H1 (cell line): ENCODE measurements around the gene ZNRF2. TPM values are rescaled to one million over a fixed set of nuclear protein-coding genes. Genes with fewer than 3 reads are reported as not detected.

Experiments used
- ASH2L ChIP-seq: fragments of 200-600, 300-600 bp; sonication (generic); IDR thresholded peaks from one replicate; pipeline ENCODE4 v1.7.1; 2017; ENCODE audit warnings: low read length
- BRCA1 ChIP-seq: IDR thresholded peaks from 2 replicates; pipeline ENCODE4 v1.6.1; 2012; ENCODE audit warnings: low read depth, low read length, improper control_type of control experiment
- HDAC6 ChIP-seq: IDR thresholded peaks from one replicate; pipeline ENCODE4 v1.7.1; 2012; ENCODE audit warnings: low read depth, mild to moderate bottlenecking, inconsistent platforms, low read length, moderate library complexity
- KDM4A ChIP-seq: IDR thresholded peaks from one replicate; pipeline ENCODE4 v1.7.1; 2012; ENCODE audit warnings: low read depth, mild to moderate bottlenecking, moderate library complexity, low read length, inconsistent platforms; ENCODE audit not compliant: severe bottlenecking
- KDM5A ChIP-seq: fragments of 200-600 bp; IDR thresholded peaks from 2 replicates; pipeline ENCODE4 v1.7.1; 2012; ENCODE audit warnings: mild to moderate bottlenecking, low read length, inconsistent platforms, mixed read lengths
- NRF1 ChIP-seq: IDR thresholded peaks from 2 replicates; pipeline ENCODE4 v1.6.1; 2011; ENCODE audit warnings: mild to moderate bottlenecking, low read depth, low read length, improper control_type of control experiment
- PHF8 ChIP-seq: fragments of 200-600 bp; sonication (generic); conservative IDR thresholded peaks from 2 replicates; pipeline ENCODE4 v1.7.1; 2012; ENCODE audit warnings: low read depth, mild to moderate bottlenecking, inconsistent platforms, low read length, moderate library complexity
- POLR2AphosphoS5 ChIP-seq: IDR thresholded peaks from 2 replicates; pipeline ENCODE4 v1.6.1; 2011; ENCODE audit warnings: low read depth, low read length
- RBBP5 ChIP-seq: IDR thresholded peaks from 2 replicates; pipeline ENCODE4 v1.7.1; 2012; ENCODE audit warnings: low read depth, mild to moderate bottlenecking, inconsistent platforms, low read length, moderate library complexity, borderline replicate concordance
- SIN3A ChIP-seq, 2 experiments: IDR thresholded peaks in 1 of 2; conservative IDR thresholded peaks in 1 of 2; 2 replicates each; pipeline ENCODE4 v1.6.1; 2011 to 2012; ENCODE audit warnings: low read length in 2 of 2, improper control_type of control experiment in 1 of 2, low read depth in 1 of 2, mild to moderate bottlenecking in 1 of 2
- SIRT6 ChIP-seq: IDR thresholded peaks from one replicate; pipeline ENCODE4 v1.7.1; 2012; ENCODE audit warnings: low read length, inconsistent platforms
- YY1 ChIP-seq: IDR thresholded peaks from 2 replicates; pipeline ENCODE4 v1.6.1; 2011; ENCODE audit warnings: low read depth, mild to moderate bottlenecking, low read length
- polyA plus RNA-seq, 7 experiments: library from polyadenylated mRNA; depleted of rRNA in 3 of 7; stranded (reverse) in 5 of 7; unstranded in 2 of 7; fragments of >200 nt in 5 of 7; fragments of 200-250 nt in 2 of 7; gene quantifications; 1 replicate in 5 of 7; 2 replicates in 1 of 7; 4 replicates in 1 of 7; pipeline versions ENCODE4 v1.2.1 to v1.2.3, GENCODE V29; 2011 to 2013; ENCODE audit warnings: missing spikeins in 2 of 7, mixed read lengths in 2 of 7
- total RNA-seq: library from RNA; stranded (reverse); fragmentation: NEBNext Ultra II Directional; extraction: Animal tissue kit (Norgen Biotek cat#: 25700); gene quantifications from 2 replicates; pipeline ENCODE4 v1.2.1, GENCODE V29; 2021

ZNRF2 gene
- total and polyA plus RNA-seq, 2 of the 8 experiments (the other 6 are each of a cell fraction or from before 2014, with no cell fraction given): 2.9 to 16.2 TPM

GRCh38 chr7:30285536-30286284 is 1.3 kb downstream of the ZNRF2 start (continued):
- TF ChIP-seq SIN3A (conservative IDR thresholded peaks at IDR 0.05 in 1 of 2, IDR thresholded peaks at IDR 0.05 in 1 of 2; ENCODE audit: low read depth in 1 of 2, low read length in 2 of 2): peak in 1 of 2 experiments; percentile 73; a peak in 1 of 4 replicates
- TF ChIP-seq KDM5A: no peak
- TF ChIP-seq BRCA1: no peak
- no peak for TF ChIP-seq SIRT6
- no peak for TF ChIP-seq NRF1
- TF ChIP-seq PHF8: peak; percentile 36; the same call in 1 of the 2 replicates
- 0 out of 2 replicates have a peak, but pooled peaks have one; percentile 66 for TF ChIP-seq RBBP5
- peak; percentile 91 for TF ChIP-seq KDM4A
- TF ChIP-seq POLR2AphosphoS5: 0 out of 2 replicates have a peak, but pooled peaks have one; percentile 23
- TF ChIP-seq YY1: no peak
- TF ChIP-seq ASH2L: peak; percentile 71
- TF ChIP-seq HDAC6: no peak
